ENCODE results near the gene DNAAF1.

DNAAF1 gene

GRCh38 chr16:84224554-84224953 is 79.4 kb downstream of the DNAAF1 start:
- no peak for DNase-seq
- in situ Hi-C loops (cut with HindIII; ENCODE audit: low pct_ligation_motif_present, low sequenced_read_pairs), result no loop called here
- no peaks in the 10 kb centered on the region for H3K36me3 ChIP-seq (replicated peaks)
- TF ChIP-seq, protein P1, sequence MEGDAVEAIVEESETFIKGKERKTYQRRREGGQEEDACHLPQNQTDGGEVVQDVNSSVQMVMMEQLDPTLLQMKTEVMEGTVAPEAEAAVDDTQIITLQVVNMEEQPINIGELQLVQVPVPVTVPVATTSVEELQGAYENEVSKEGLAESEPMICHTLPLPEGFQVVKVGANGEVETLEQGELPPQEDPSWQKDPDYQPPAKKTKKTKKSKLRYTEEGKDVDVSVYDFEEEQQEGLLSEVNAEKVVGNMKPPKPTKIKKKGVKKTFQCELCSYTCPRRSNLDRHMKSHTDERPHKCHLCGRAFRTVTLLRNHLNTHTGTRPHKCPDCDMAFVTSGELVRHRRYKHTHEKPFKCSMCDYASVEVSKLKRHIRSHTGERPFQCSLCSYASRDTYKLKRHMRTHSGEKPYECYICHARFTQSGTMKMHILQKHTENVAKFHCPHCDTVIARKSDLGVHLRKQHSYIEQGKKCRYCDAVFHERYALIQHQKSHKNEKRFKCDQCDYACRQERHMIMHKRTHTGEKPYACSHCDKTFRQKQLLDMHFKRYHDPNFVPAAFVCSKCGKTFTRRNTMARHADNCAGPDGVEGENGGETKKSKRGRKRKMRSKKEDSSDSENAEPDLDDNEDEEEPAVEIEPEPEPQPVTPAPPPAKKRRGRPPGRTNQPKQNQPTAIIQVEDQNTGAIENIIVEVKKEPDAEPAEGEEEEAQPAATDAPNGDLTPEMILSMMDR (IDR thresholded peaks at IDR 0.05; ENCODE audit: low read depth, low read length, missing control alignments), result no peak
- no peak overlapping the region for H3K27ac ChIP-seq
- no peak overlapping the region for H3K4me3 ChIP-seq (ENCODE audit: low read depth, low read length)
- no peaks in the 10 kb centered on the region for H3K27me3 ChIP-seq (replicated peaks)

DNA sequence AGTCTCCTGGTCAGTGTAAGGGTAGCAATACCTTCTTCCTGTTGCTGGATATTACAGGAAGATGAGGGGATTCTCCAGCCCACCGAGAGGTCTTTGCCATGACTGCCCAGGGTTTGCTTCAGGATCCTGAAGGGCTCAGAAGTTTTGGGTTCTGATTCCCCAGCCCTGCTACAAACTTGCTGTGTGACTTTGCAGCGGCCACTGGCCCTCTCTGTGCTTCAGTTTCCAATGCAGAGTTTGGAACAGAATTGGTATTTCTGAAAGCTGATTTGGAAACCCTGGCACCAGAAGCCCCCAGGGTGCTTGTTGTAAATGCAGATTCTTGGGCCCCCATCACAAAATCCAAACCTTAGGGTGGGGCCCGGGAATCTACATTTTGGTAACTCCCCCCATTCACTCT is 80.0 kb downstream of the DNAAF1 start:
- Histone ChIP-seq H3K27me3 (replicated peaks) (no peaks in the 10 kb centered on the region), H3K36me3 (replicated peaks) (no peaks in the 10 kb centered on the region), H3K4me3 (ENCODE audit: low read depth, low read length) (no peak overlapping the region), H3K27ac (no peak overlapping the region)
- TF ChIP-seq, protein P1 (IDR thresholded peaks at IDR 0.05; ENCODE audit: low read depth, low read length, missing control alignments), result no peak
- no peak for DNase-seq
- in situ Hi-C loops (cut with HindIII; ENCODE audit: low pct_ligation_motif_present, low sequenced_read_pairs), result no loop called here

GRCh38 chr16:84225571-84225970 is 80.5 kb downstream of the DNAAF1 start:
- TF ChIP-seq, protein P1 (IDR thresholded peaks at IDR 0.05; ENCODE audit: low read depth, low read length, missing control alignments), result no peak
- no peak overlapping the region for H3K27ac ChIP-seq
- H3K4me3 ChIP-seq (ENCODE audit: low read depth, low read length), result no peak overlapping the region
- no peak for DNase-seq
- no peaks in the 10 kb centered on the region for H3K36me3 ChIP-seq (replicated peaks)
- in situ Hi-C loops (cut with HindIII; ENCODE audit: low pct_ligation_motif_present, low sequenced_read_pairs), result no loop called here
- no peaks in the 10 kb centered on the region for H3K27me3 ChIP-seq (replicated peaks)

GRCh38 chr16:84226026-84226425 is 80.9 kb downstream of the DNAAF1 start:
- Histone ChIP-seq H3K4me3 (ENCODE audit: low read depth, low read length) (no peak overlapping the region), H3K27ac (no peak overlapping the region), H3K36me3 (replicated peaks) (no peaks in the 10 kb centered on the region), H3K27me3 (replicated peaks) (no peaks in the 10 kb centered on the region)
- in situ Hi-C loops (cut with HindIII; ENCODE audit: low pct_ligation_motif_present, low sequenced_read_pairs), result no loop called here
- DNase-seq, result no peak
- TF ChIP-seq, protein P1 (IDR thresholded peaks at IDR 0.05; ENCODE audit: low read depth, low read length, missing control alignments), result no peak

All from brain microvascular endothelial cell (primary cell).